MCF 10A (cell line): ENCODE data around the gene ST8SIA2. TPM values are rescaled to one million over a fixed set of nuclear protein-coding genes. Genes with fewer than 3 reads are reported as not detected.
A peak's percentile ranks its signal among the peaks of the same experiment; 100 is the strongest.

Experiments used
- BruUV-seq: library from RNA; stranded (reverse); fragments of 400-500 nt; replicated peaks from 2 replicates; lab custom pipeline; 2021; lab: Mats Ljungman, UMichigan
- CTCF ChIA-PET: fragments of 300-600 bp; sonication (Branson Sonifier 250); formaldehyde crosslinking; extraction: SDS; loops from one replicate; lab custom pipeline; 2021; ENCODE audit warnings: antibody characterized with exemption, inconsistent platforms; lab: Yijun Ruan, JAX
- POLR2A ChIA-PET: fragments of 300-600, 350-650 bp; sonication (Branson Sonifier 250); formaldehyde crosslinking; extraction: SDS; loops from one replicate; lab custom pipeline; 2020; ENCODE audit warnings: antibody characterized with exemption, inconsistent platforms; lab: Yijun Ruan, JAX
- DNase-seq: peaks from one replicate; pipeline ENCODE4 v3.0.0-alpha.2; 2018; ENCODE audit not compliant: unreplicated experiment
- H3K27ac Mint-ChIP-seq: one replicate; pipeline ENCODE4 v1.8.0; 2022; ENCODE audit warnings: mild to moderate bottlenecking, low read depth, mixed read lengths; ENCODE audit not compliant: unreplicated experiment
- H3K27me3 Mint-ChIP-seq: one replicate; pipeline ENCODE4 v1.8.0; 2022; ENCODE audit warnings: mixed read lengths; ENCODE audit not compliant: insufficient read depth, unreplicated experiment
- H3K36me3 Mint-ChIP-seq: one replicate; pipeline ENCODE4 v1.8.0; 2022; ENCODE audit warnings: mild to moderate bottlenecking, moderate library complexity, mixed read lengths; ENCODE audit not compliant: insufficient read depth, unreplicated experiment
- H3K4me1 Mint-ChIP-seq: one replicate; pipeline ENCODE4 v1.8.0; 2022; ENCODE audit warnings: mixed read lengths; ENCODE audit not compliant: insufficient read depth, unreplicated experiment
- H3K4me3 Mint-ChIP-seq: one replicate; pipeline ENCODE4 v1.8.0; 2022; ENCODE audit warnings: mild to moderate bottlenecking, moderate library complexity, mixed read lengths; ENCODE audit not compliant: unreplicated experiment
- H3K9me3 Mint-ChIP-seq: one replicate; pipeline ENCODE4 v1.8.0; 2022; ENCODE audit warnings: mixed read lengths; ENCODE audit not compliant: unreplicated experiment
- CTCF ChIP-seq: fragments of 200-600 bp; IDR thresholded peaks from one replicate; pipeline ENCODE4 v1.8.0; 2022; ENCODE audit warnings: antibody characterized with exemption, mild to moderate bottlenecking; ENCODE audit not compliant: unreplicated experiment
- intact Hi-C: fragments of 100-400 bp; cut with micrococcal nuclease; formaldehyde crosslinking; loops from 2 replicates; pipeline ENCODE4 v1.14.1; 2022
- total RNA-seq: library from RNA; stranded (reverse); gene quantifications from 2 replicates; pipeline ENCODE4 v1.2.3, GENCODE V29; 2022

Gene ST8SIA2
- total RNA-seq, 1 experiment from 2014 or later = not detected

DNA sequence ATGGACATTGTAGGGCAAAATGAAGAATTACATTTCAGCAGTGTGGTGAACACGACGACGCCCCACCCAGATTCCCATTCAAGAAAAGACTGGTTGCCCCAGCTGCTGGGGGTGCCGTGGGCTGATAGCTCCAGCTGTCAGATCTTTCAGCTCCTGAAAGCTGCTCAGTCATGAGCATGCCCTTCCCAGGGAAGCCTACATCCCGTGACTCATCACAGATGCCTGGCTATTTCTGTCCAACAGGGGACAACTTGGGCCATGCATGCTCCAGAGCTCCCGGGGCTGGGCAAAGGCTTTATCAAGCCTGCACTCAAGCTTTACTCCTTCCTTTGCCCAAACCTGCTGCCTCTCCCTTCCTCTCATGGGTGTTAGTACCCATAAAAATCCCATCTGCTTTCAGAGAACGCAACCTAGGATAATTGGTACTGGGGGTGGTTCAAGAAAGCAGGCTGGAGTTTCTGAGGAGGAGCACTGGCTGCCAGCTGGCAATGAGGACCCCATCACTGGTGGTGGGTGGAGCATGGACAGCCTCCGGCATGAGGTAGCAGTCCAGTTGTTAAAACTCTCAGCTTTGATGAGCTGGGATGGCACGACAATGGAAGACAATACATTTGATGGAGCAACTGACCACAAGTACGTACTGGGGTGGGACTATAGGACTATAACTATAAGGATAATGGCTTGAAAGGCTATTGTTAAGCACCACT lies 16.4 kb upstream of the ST8SIA2 start:
- Mint-ChIP-seq H3K9me3 (peaks cover 10% of the 10 kb centered on the region), H3K27ac (no peak overlapping the region), H3K36me3 (no peaks in the 10 kb centered on the region), H3K4me3 (no peak overlapping the region), H3K4me1 (peaks cover 19% of the 10 kb centered on the region), H3K27me3 (peaks cover 23% of the 10 kb centered on the region)
- ChIA-PET POLR2A (interaction anchor here (0.8 to 1.0 kb wide), 2 partner anchors 8 to 13 kb away, joined by 3 to 5 read pairs; no protein-coding TSS in a partner anchor), CTCF (no interaction called here)
- intact Hi-C loops = no loop called here
- TF ChIP-seq CTCF = no peak
- peak; percentile 51 for DNase-seq
- BruUV-seq = no TSS peak

DNA sequence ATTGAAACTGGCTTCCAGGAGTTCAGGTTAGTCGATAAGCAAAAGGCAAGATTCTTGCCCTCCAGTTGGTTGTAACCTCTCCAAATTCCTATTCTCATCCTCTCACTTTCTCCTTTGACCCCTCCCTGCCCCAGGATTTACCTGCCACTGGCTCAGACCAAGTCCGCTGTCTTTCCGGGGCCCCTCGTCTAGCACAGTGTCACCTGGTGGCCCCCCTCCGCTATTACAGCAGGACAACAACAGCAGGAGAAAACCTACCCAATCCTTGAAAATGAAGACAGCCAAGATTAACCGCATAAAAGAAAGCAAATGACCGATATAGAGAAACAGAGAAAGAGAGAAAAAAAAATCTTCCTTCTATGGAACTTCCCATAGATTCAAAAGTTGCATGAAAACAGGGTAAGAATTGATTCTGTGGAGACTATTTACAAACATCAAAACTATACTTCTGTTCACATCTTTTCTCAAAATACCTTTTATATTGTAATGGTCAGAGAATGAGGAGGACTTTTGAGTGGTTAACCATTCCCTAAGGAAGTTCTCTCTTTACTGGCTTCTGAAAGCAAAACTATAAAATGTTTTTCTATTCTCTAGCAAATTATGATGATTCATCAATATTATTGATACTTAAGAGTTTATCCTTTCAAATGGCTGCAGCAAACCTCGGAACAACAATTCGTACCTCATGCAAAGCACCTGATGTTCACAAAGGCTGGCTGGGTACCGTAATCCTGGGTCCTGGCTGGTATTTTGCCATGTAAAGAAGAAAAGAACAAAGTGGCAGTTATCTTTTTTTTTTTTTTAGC lies 10.0 kb upstream of the ST8SIA2 start:
- no peak overlapping the region for H3K27ac Mint-ChIP-seq
- ChIA-PET CTCF (interaction anchor here (0.9 kb wide), 1 partner anchor 285 kb away, joined by 3 read pairs; no protein-coding TSS in a partner anchor), POLR2A (interaction anchor here (1.9 kb wide), 1 partner anchor 18 kb away, joined by 11 read pairs; no protein-coding TSS in a partner anchor)
- no peaks in the 10 kb centered on the region for H3K36me3 Mint-ChIP-seq
- peaks cover 10% of the 10 kb centered on the region for H3K9me3 Mint-ChIP-seq
- peaks cover 19% of the 10 kb centered on the region for H3K4me1 Mint-ChIP-seq
- BruUV-seq = no TSS peak
- TF ChIP-seq CTCF = peak; percentile 55
- DNase-seq = peak; percentile 42
- H3K27me3 Mint-ChIP-seq = peaks cover 46% of the 10 kb centered on the region
- intact Hi-C loops = loop anchor here (2.0 to 10.0 kb wide), 2 partner anchors 107 to 289 kb away; no protein-coding TSS in a partner anchor
- H3K4me3 Mint-ChIP-seq = no peak overlapping the region

- intact Hi-C loops = loop anchor here (2.0 to 10.0 kb wide), 2 partner anchors 108 to 290 kb away; no protein-coding TSS in a partner anchor
- no peak for TF ChIP-seq CTCF
- Mint-ChIP-seq H3K4me1 (peaks cover 19% of the 10 kb centered on the region), H3K9me3 (peaks cover 10% of the 10 kb centered on the region), H3K4me3 (no peak overlapping the region), H3K27me3 (peaks cover 52% of the 10 kb centered on the region), H3K36me3 (no peaks in the 10 kb centered on the region), H3K27ac (no peak overlapping the region)
- ChIA-PET CTCF (interaction anchor here (0.8 to 1.3 kb wide), 3 partner anchors 15 to 286 kb away, joined by 3 to 5 read pairs (median 3); no protein-coding TSS in a partner anchor), POLR2A (interaction anchor here (0.9 to 1.9 kb wide), 3 partner anchors 8 to 21 kb away, joined by 3 to 11 read pairs (median 5); no protein-coding TSS in a partner anchor)
- BruUV-seq = no TSS peak
- peak; percentile 21 for DNase-seq
These were observed 9.3 kb upstream of the ST8SIA2 start for GRCh38 chr15:92384381-92384780.
